HepG2 (cell line): Measurements from ENCODE around the gene NEK6. TPM values are rescaled to one million over a fixed set of nuclear protein-coding genes. Genes with fewer than 3 reads are reported as not detected.

Experiments
- HMGA1 ChIP-seq: sonication (generic); formaldehyde crosslinking; conservative IDR thresholded peaks from 2 replicates; pipeline ENCODE4 v1.4.0; 2020; ENCODE audit warnings: missing genetic modification reagents
- HOXA9 ChIP-seq: sonication (generic); formaldehyde crosslinking; IDR thresholded peaks from 2 replicates; pipeline ENCODE4 v1.8.1; 2022; ENCODE audit warnings: missing genetic modification reagents, mild to moderate bottlenecking, moderate library complexity, borderline replicate concordance
- MAZ ChIP-seq, 2 experiments: sonication (generic) in 1 of 2; formaldehyde crosslinking in 1 of 2; IDR thresholded peaks; 2 replicates each; pipeline versions ENCODE4 v1.5.0 to v1.6.1; 2012 to 2020; ENCODE audit warnings: low read depth in 2 of 2, mild to moderate bottlenecking in 2 of 2, borderline replicate concordance in 1 of 2, improper control_type of control experiment in 1 of 2, low read length in 1 of 2, missing genetic modification reagents in 1 of 2, moderate library complexity in 1 of 2
- MTF2 ChIP-seq: sonication (generic); formaldehyde crosslinking; IDR thresholded peaks from 2 replicates; pipeline ENCODE4 v1.5.0; 2020; ENCODE audit warnings: missing genetic modification reagents, borderline replicate concordance
- PHF21A ChIP-seq: sonication (generic); formaldehyde crosslinking; IDR thresholded peaks from 2 replicates; pipeline ENCODE4 v1.5.0; 2020; ENCODE audit warnings: mild to moderate bottlenecking, missing genetic modification reagents
- SATB2 ChIP-seq: sonication (generic); formaldehyde crosslinking; IDR thresholded peaks from 2 replicates; pipeline ENCODE4 v1.5.0; 2020; ENCODE audit warnings: missing genetic modification reagents
- SMARCC2 ChIP-seq: fragments of 450-650 bp; IDR thresholded peaks from 2 replicates; pipeline ENCODE4 v1.6.1; 2017; ENCODE audit warnings: antibody characterized with exemption, mild to moderate bottlenecking
- SOX5 ChIP-seq: IDR thresholded peaks from 2 replicates; pipeline ENCODE4 v1.6.1; 2016; ENCODE audit warnings: borderline replicate concordance
- SOX6 ChIP-seq, 2 experiments: fragments of 450-650 bp in 1 of 2; sonication (generic) in 1 of 2; formaldehyde crosslinking in 1 of 2; IDR thresholded peaks; 2 replicates each; pipeline versions ENCODE4 v1.4.0 to v1.6.1; 2017 to 2020; ENCODE audit warnings: antibody characterized with exemption in 1 of 2, mild to moderate bottlenecking in 1 of 2, missing genetic modification reagents in 1 of 2
- TCF12 ChIP-seq, 2 experiments: fragments of 450-650 bp in 1 of 2; sonication (generic) in 1 of 2; formaldehyde crosslinking in 1 of 2; IDR thresholded peaks; 2 replicates each; pipeline versions ENCODE4 v1.6.1 to v1.8.0; 2017 to 2022; ENCODE audit warnings: antibody characterized with exemption in 1 of 2, mild to moderate bottlenecking in 1 of 2, missing genetic modification reagents in 1 of 2, moderate library complexity in 1 of 2
- ZNF264 ChIP-seq: sonication (generic); formaldehyde crosslinking; IDR thresholded peaks from 2 replicates; pipeline ENCODE4 v1.4.0; 2020; ENCODE audit warnings: missing genetic modification reagents
- ZNF546 ChIP-seq: sonication (generic); formaldehyde crosslinking; conservative IDR thresholded peaks from 2 replicates; pipeline ENCODE4 v1.8.1; 2023; ENCODE audit warnings: mild to moderate bottlenecking, missing genetic modification reagents
- ZNF549 ChIP-seq: sonication (generic); formaldehyde crosslinking; IDR thresholded peaks from 2 replicates; pipeline ENCODE4 v1.5.0; 2020; ENCODE audit warnings: missing genetic modification reagents
- ZNF550 ChIP-seq: sonication (generic); formaldehyde crosslinking; IDR thresholded peaks from 2 replicates; pipeline ENCODE4 v1.4.0; 2020; ENCODE audit warnings: mild to moderate bottlenecking, missing genetic modification reagents, borderline replicate concordance
- polyA plus RNA-seq, 8 experiments: library from polyadenylated mRNA; depleted of rRNA in 3 of 8; stranded (reverse) in 7 of 8; unstranded in 1 of 8; fragments of >200 nt; fragmentation: Illumina TruSeq in 4 of 8; extraction: Trizol in 4 of 8; gene quantifications; 2 replicates each; pipeline versions ENCODE4 v1.2.1 to v1.2.3, GENCODE V29; 2011 to 2016; ENCODE audit warnings: low read depth in 4 of 8, missing spikeins in 1 of 8, mixed read lengths in 1 of 8; ENCODE audit not compliant: insufficient read depth in 1 of 8
- total RNA-seq, 5 experiments: library from RNA; depleted of rRNA; stranded (reverse); fragments of >200 nt; fragmentation: Illumina TruSeq; extraction: Trizol; gene quantifications; 2 replicates each; pipeline ENCODE4 v1.2.3, GENCODE V29; 2016; ENCODE audit warnings: low read depth in 1 of 5
- TF ChIP-seq, protein P1 (sequence below): sonication (generic); formaldehyde crosslinking; IDR thresholded peaks from 2 replicates; pipeline ENCODE4 v1.4.0; 2020; ENCODE audit warnings: missing genetic modification reagents, low read depth, mild to moderate bottlenecking, borderline replicate concordance
- TF ChIP-seq, protein P2 (sequence below): sonication (generic); formaldehyde crosslinking; IDR thresholded peaks from 2 replicates; pipeline ENCODE4 v1.5.0; 2020; ENCODE audit warnings: mild to moderate bottlenecking, missing genetic modification reagents, borderline replicate concordance
- TF ChIP-seq, protein P3 (sequence below): sonication (generic); formaldehyde crosslinking; IDR thresholded peaks from 2 replicates; pipeline ENCODE4 v1.8.1; 2023; ENCODE audit warnings: mild to moderate bottlenecking, moderate library complexity, missing genetic modification reagents
- TF ChIP-seq, protein P4 (sequence below): sonication (generic); formaldehyde crosslinking; IDR thresholded peaks from 2 replicates; pipeline ENCODE4 v1.5.1; 2020; ENCODE audit warnings: mild to moderate bottlenecking, missing genetic modification reagents, borderline replicate concordance

Gene NEK6
- total and polyA plus RNA-seq, 2 of the 13 experiments (the other 11 are each of a cell fraction or from before 2014, with no cell fraction given): 30.4 to 119 TPM

DNA sequence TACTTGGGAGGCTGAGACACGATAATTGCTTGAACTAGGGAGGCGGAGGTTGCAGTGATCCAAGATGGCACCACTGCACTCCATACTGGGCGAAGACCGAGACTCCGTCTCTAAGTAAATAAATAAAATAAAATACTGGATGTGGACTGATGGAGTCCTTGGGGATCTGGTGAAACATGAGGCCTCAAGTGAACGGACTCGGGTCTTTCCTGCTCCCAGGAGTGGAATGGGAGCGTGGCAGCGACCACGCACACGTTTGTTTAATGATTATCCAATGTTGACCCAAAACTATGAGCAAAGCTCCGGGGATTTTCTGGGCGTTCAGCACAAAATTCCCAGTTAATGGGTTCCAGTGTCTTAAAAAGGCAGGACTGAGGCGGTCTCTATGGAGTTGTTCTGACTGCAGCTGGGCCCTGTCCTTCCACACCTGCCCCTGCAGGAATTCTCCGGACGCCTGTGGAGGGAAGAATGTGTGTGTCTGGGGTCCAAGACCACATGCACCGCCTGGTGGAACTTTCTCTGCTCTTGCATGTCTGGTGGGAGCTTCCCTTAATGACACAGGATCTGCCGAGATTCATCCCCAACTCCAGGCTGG lies 26.6 kb downstream of the NEK6 start (continued):
- TF ChIP-seq HOXA9 (no peak), SOX5 (0 out of 2 replicates have a peak, but pooled peaks have one; percentile 51), PHF21A (CRISPR knock-in tag) (peak; percentile 83), TCF12 (IDR thresholded peaks at IDR 0.05) (no peak), TCF12 (CRISPR knock-in tag; IDR thresholded peaks at IDR 0.05) (no peak), SMARCC2 (no peak), ZNF549 (CRISPR knock-in tag) (no peak), SATB2 (CRISPR knock-in tag) (no peak), SOX6 (IDR thresholded peaks at IDR 0.05) (no peak), SOX6 (CRISPR knock-in tag; IDR thresholded peaks at IDR 0.05) (peak; percentile 50; the same call in 1 of the 2 replicates), ZNF550 (CRISPR knock-in tag) (no peak), ZNF546 (CRISPR knock-in tag) (no peak), MTF2 (no peak), ZNF264 (no peak; the same call in 1 of the 2 replicates), HMGA1 (CRISPR knock-in tag) (no peak), MAZ (IDR thresholded peaks at IDR 0.05; ENCODE audit: borderline replicate concordance, low read depth, low read length) (no peak), MAZ (CRISPR knock-in tag; IDR thresholded peaks at IDR 0.05; ENCODE audit: low read depth) (no peak)
- TF ChIP-seq, protein P1, sequence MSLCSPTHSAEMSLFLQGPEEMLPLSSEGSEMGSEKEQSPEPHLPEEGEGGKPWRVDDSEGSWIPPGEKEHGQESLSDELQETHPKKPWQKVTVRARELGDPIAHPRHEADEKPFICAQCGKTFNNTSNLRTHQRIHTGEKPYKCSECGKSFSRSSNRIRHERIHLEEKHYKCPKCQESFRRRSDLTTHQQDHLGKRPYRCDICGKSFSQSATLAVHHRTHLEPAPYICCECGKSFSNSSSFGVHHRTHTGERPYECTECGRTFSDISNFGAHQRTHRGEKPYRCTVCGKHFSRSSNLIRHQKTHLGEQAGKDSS (CRISPR knock-in tag): no peak; the same call in 1 of the 2 replicates
- TF ChIP-seq, protein P2, sequence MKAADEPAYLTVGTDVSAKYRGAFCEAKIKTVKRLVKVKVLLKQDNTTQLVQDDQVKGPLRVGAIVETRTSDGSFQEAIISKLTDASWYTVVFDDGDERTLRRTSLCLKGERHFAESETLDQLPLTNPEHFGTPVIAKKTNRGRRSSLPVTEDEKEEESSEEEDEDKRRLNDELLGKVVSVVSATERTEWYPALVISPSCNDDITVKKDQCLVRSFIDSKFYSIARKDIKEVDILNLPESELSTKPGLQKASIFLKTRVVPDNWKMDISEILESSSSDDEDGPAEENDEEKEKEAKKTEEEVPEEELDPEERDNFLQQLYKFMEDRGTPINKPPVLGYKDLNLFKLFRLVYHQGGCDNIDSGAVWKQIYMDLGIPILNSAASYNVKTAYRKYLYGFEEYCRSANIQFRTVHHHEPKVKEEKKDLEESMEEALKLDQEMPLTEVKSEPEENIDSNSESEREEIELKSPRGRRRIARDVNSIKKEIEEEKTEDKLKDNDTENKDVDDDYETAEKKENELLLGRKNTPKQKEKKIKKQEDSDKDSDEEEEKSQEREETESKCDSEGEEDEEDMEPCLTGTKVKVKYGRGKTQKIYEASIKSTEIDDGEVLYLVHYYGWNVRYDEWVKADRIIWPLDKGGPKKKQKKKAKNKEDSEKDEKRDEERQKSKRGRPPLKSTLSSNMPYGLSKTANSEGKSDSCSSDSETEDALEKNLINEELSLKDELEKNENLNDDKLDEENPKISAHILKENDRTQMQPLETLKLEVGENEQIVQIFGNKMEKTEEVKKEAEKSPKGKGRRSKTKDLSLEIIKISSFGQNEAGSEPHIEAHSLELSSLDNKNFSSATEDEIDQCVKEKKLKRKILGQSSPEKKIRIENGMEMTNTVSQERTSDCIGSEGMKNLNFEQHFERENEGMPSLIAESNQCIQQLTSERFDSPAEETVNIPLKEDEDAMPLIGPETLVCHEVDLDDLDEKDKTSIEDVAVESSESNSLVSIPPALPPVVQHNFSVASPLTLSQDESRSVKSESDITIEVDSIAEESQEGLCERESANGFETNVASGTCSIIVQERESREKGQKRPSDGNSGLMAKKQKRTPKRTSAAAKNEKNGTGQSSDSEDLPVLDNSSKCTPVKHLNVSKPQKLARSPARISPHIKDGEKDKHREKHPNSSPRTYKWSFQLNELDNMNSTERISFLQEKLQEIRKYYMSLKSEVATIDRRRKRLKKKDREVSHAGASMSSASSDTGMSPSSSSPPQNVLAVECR (CRISPR knock-in tag): peak; percentile 23; the same call in 1 of the 2 replicates
- TF ChIP-seq, protein P3, sequence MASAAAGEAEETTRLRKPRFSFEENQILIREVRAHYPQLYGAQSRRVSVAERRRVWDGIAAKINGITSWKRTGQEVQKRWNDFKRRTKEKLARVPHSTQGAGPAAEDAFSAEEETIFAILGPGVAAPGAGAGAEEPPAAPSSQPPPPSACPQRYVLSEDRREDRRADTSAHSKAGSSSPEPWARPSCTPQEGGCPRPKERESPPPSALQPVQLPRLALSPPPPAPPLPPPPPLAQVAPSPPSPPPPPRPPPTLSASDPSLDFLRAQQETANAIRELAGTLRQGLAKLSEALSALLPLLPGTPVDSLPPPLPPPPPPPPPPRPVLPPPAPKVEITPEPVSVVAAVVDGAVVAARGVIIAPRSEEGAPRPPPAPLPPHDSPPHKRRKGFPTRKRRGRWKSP (CRISPR knock-in tag): no peak; the same call in 1 of the 2 replicates
- TF ChIP-seq, protein P4, sequence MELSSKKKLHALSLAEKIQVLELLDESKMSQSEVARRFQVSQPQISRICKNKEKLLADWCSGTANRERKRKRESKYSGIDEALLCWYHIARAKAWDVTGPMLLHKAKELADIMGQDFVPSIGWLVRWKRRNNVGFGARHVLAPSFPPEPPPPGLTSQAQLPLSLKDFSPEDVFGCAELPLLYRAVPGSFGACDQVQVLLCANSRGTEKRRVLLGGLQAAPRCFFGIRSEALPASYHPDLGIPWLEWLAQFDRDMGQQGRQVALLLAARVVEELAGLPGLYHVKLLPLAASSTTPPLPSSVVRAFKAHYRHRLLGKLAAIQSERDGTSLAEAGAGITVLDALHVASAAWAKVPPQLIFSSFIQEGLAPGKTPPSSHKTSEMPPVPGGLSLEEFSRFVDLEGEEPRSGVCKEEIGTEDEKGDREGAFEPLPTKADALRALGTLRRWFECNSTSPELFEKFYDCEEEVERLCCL: no peak
